H1 (cell line): Measurements from ENCODE around the gene FARS2. TPM values are rescaled to one million over a fixed set of nuclear protein-coding genes. Genes with fewer than 3 reads are reported as not detected.

Experiments
- CTCF ChIA-PET: fragments of 300-600 bp; sonication (Branson Sonifier 250); formaldehyde crosslinking; loops from one replicate; lab custom pipeline; 2021; ENCODE audit not compliant: partially characterized antibody; lab: Charles Lee
- POLR2A ChIA-PET: fragments of 300-600 bp; sonication (Branson Sonifier 250); formaldehyde crosslinking; loops from one replicate; lab custom pipeline; 2021; ENCODE audit warnings: inconsistent platforms; ENCODE audit not compliant: partially characterized antibody; lab: Charles Lee
- DNase-seq, 2 experiments: peaks; one replicate each; pipeline versions ENCODE4 v3.0.0 to v3.0.0-alpha.2; 2010 to 2022; ENCODE audit warnings: low spot score in 2 of 2, low read depth in 1 of 2, mixed read lengths in 1 of 2
- FAIRE-seq: peaks from 2 replicates; lab custom pipeline; 2011; peaks lifted over from hg19 to GRCh38; lab: Jason Lieb, UNC
- H2AFZ ChIP-seq: 2 replicates; pipeline ENCODE4 v1.8.1; 2012; ENCODE audit warnings: low read length, inconsistent platforms
- H2AK5ac ChIP-seq: 2 replicates; pipeline ENCODE4 v1.6.1; 2013; ENCODE audit warnings: low read depth, low read length
- H2BK120ac ChIP-seq: replicated peaks from 2 replicates; pipeline ENCODE3; 2013; ENCODE audit warnings: low read depth, low read length, inconsistent platforms
- H2BK12ac ChIP-seq: 2 replicates; pipeline ENCODE4 v1.6.1; 2013; ENCODE audit warnings: low read depth, low read length
- H2BK15ac ChIP-seq: 2 replicates; pipeline ENCODE4 v1.6.1; 2013; ENCODE audit warnings: low read length
- H2BK20ac ChIP-seq: 2 replicates; pipeline ENCODE4 v1.6.1; 2013; ENCODE audit warnings: low read length
- H2BK5ac ChIP-seq: 2 replicates; pipeline ENCODE4 v1.6.1; 2013; ENCODE audit warnings: low read depth, low read length
- H3K14ac ChIP-seq: 2 replicates; pipeline ENCODE4 v1.6.1; 2013; ENCODE audit warnings: inconsistent platforms; ENCODE audit not compliant: insufficient read length
- H3K18ac ChIP-seq: 2 replicates; pipeline ENCODE4 v1.6.1; 2013; ENCODE audit warnings: low read length; ENCODE audit errors: extremely low read depth
- H3K23ac ChIP-seq: 2 replicates; pipeline ENCODE4 v1.6.1; 2013; ENCODE audit warnings: inconsistent platforms; ENCODE audit not compliant: insufficient read length
- H3K23me2 ChIP-seq: 2 replicates; pipeline ENCODE4 v1.6.1; 2013; ENCODE audit warnings: low read depth, low read length
- H3K27ac ChIP-seq: 2 replicates; pipeline ENCODE4 v1.6.1; 2011; ENCODE audit warnings: low read depth, low read length, inconsistent platforms
- H3K27me3 ChIP-seq, 4 experiments: replicated peaks in 1 of 4; 1 replicate in 1 of 4; 2 replicates in 3 of 4; pipeline versions ENCODE4 v1.6.1 to v1.8.1; 2011 to 2013; ENCODE audit warnings: low read length in 3 of 4, mild to moderate bottlenecking in 3 of 4, inconsistent platforms in 2 of 4, mixed read lengths in 2 of 4, moderate library complexity in 1 of 4; ENCODE audit not compliant: control insufficient read depth in 3 of 4, insufficient read depth in 3 of 4; ENCODE audit errors: extremely low read depth in 1 of 4
- H3K36me3 ChIP-seq, 4 experiments: 2 replicates each; pipeline versions ENCODE4 v1.6.1 to v1.8.1; 2011 to 2013; ENCODE audit warnings: mild to moderate bottlenecking in 4 of 4, low read length in 3 of 4, moderate library complexity in 2 of 4, control low read depth in 1 of 4, inconsistent platforms in 1 of 4; ENCODE audit not compliant: insufficient read depth in 4 of 4, control insufficient read depth in 2 of 4
- H3K4ac ChIP-seq: replicated peaks from 2 replicates; pipeline ENCODE3; 2013; ENCODE audit warnings: low read length, low read depth, mixed read lengths, inconsistent platforms; ENCODE audit not compliant: insufficient read length
- H3K4me1 ChIP-seq, 4 experiments: replicated peaks in 1 of 4; 1 replicate in 1 of 4; 2 replicates in 3 of 4; pipeline versions ENCODE4 v1.6.1 to v1.8.1; 2011 to 2013; ENCODE audit warnings: low read length in 3 of 4, inconsistent platforms in 2 of 4, mixed read lengths in 1 of 4; ENCODE audit not compliant: insufficient read depth in 4 of 4, control insufficient read depth in 3 of 4
- H3K4me2 ChIP-seq, 2 experiments: 2 replicates each; pipeline versions ENCODE4 v1.6.1 to v1.8.1; 2011 to 2013; ENCODE audit warnings: low read depth in 2 of 2, low read length in 2 of 2, control low read depth in 1 of 2, inconsistent platforms in 1 of 2, mild to moderate bottlenecking in 1 of 2; ENCODE audit not compliant: insufficient read depth in 1 of 2
- H3K4me3 ChIP-seq, 4 experiments: fragments of 200-600, 300-600 bp in 1 of 4; sonication (generic), shearing (Covaris generic), sonication (Bioruptor Twin) in 1 of 4; 2 replicates each; pipeline versions ENCODE4 v1.5.1 to v1.8.1; 2011 to 2016; ENCODE audit warnings: low read length in 4 of 4, low read depth in 3 of 4, control low read depth in 2 of 4, inconsistent platforms in 2 of 4, mild to moderate bottlenecking in 2 of 4, mixed read lengths in 1 of 4, moderate library complexity in 1 of 4; ENCODE audit not compliant: insufficient read depth in 2 of 4; ENCODE audit errors: extremely low read depth in 1 of 4
- H3K56ac ChIP-seq: replicated peaks from 2 replicates; pipeline ENCODE3; 2013; ENCODE audit warnings: low read depth, mild to moderate bottlenecking, mixed read lengths, low read length, inconsistent platforms; ENCODE audit not compliant: insufficient read length
- H3K79me1 ChIP-seq: 2 replicates; pipeline ENCODE4 v1.6.1; 2013; ENCODE audit warnings: low read depth, low read length, control low read depth
- H3K79me2 ChIP-seq, 2 experiments: 2 replicates each; pipeline versions ENCODE4 v1.6.1 to v1.8.1; 2012 to 2013; ENCODE audit warnings: low read length in 2 of 2, mild to moderate bottlenecking in 2 of 2, inconsistent platforms in 1 of 2; ENCODE audit not compliant: insufficient read depth in 2 of 2, control insufficient read depth in 1 of 2
- H3K9ac ChIP-seq, 4 experiments: replicated peaks in 1 of 4; 1 replicate in 1 of 4; 2 replicates in 3 of 4; pipeline versions ENCODE4 v1.6.1 to v1.8.1; 2011 to 2013; ENCODE audit warnings: low read depth in 3 of 4, low read length in 3 of 4, control low read depth in 2 of 4, mild to moderate bottlenecking in 2 of 4, moderate library complexity in 2 of 4, inconsistent platforms in 1 of 4; ENCODE audit errors: extremely low read depth in 1 of 4
- H3K9me3 ChIP-seq, 2 experiments: 2 replicates each; pipeline versions ENCODE4 v1.6.1 to v1.8.1; 2012 to 2013; ENCODE audit warnings: mild to moderate bottlenecking in 2 of 2, moderate library complexity in 2 of 2, control low read depth in 1 of 2, inconsistent platforms in 1 of 2, low read depth in 1 of 2, low read length in 1 of 2, mixed read lengths in 1 of 2; ENCODE audit not compliant: insufficient read depth in 2 of 2
- H4K20me1 ChIP-seq, 2 experiments: replicated peaks in 1 of 2; 2 replicates each; pipeline versions ENCODE3 to v1.8.1; 2011 to 2013; ENCODE audit warnings: inconsistent platforms in 2 of 2, low read length in 2 of 2, mild to moderate bottlenecking in 1 of 2; ENCODE audit not compliant: insufficient read depth in 2 of 2, control insufficient read depth in 1 of 2
- H4K5ac ChIP-seq: 2 replicates; pipeline ENCODE4 v1.6.1; 2013; ENCODE audit warnings: low read length, low read depth, mixed read lengths, inconsistent platforms; ENCODE audit not compliant: insufficient read length
- H4K8ac ChIP-seq: 2 replicates; pipeline ENCODE4 v1.8.0; 2013; ENCODE audit warnings: mild to moderate bottlenecking, moderate library complexity, low read length, inconsistent platforms; ENCODE audit not compliant: insufficient read depth; ENCODE audit errors: extremely low read depth
- H4K91ac ChIP-seq: replicated peaks from 2 replicates; pipeline ENCODE3; 2013; ENCODE audit warnings: low read length, mixed read lengths, inconsistent platforms; ENCODE audit not compliant: insufficient read length
- E2F6 ChIP-seq: IDR thresholded peaks from 2 replicates; pipeline ENCODE4 v1.6.1; 2012; ENCODE audit warnings: inconsistent platforms
- EGR1 ChIP-seq: IDR thresholded peaks from 2 replicates; pipeline ENCODE4 v1.6.1; 2011; ENCODE audit warnings: low read depth, low read length, borderline replicate concordance
- EZH2 ChIP-seq: fragments of 200-600 bp; sonication (generic); IDR thresholded peaks from 2 replicates; pipeline ENCODE4 v1.7.1; 2012; ENCODE audit warnings: low read depth, mild to moderate bottlenecking, moderate library complexity, low read length, inconsistent platforms; ENCODE audit not compliant: severe bottlenecking
- GABPA ChIP-seq: IDR thresholded peaks from 2 replicates; pipeline ENCODE4 v1.6.1; 2011; ENCODE audit warnings: mild to moderate bottlenecking, low read length, moderate library complexity, borderline replicate concordance; ENCODE audit not compliant: insufficient read depth
- HDAC6 ChIP-seq: IDR thresholded peaks from one replicate; pipeline ENCODE4 v1.7.1; 2012; ENCODE audit warnings: low read depth, mild to moderate bottlenecking, inconsistent platforms, low read length, moderate library complexity
- RNF2 ChIP-seq: fragments of 200-900, 300-1000 bp; sonication (generic); IDR thresholded peaks from 2 replicates; pipeline ENCODE4 v1.7.1; 2016; ENCODE audit warnings: borderline replicate concordance, low read depth, mild to moderate bottlenecking, antibody characterized with exemption, low read length; ENCODE audit not compliant: poor library complexity, severe bottlenecking; ENCODE audit errors: missing control alignments
- TAF1 ChIP-seq: IDR thresholded peaks from 2 replicates; pipeline ENCODE4 v1.6.1; 2011; ENCODE audit warnings: mild to moderate bottlenecking, low read depth, low read length
- TEAD4 ChIP-seq: IDR thresholded peaks from 2 replicates; pipeline ENCODE4 v1.6.1; 2012; ENCODE audit warnings: low read depth, low read length, inconsistent platforms, mixed read lengths
- WGBS, 2 experiments: shearing (Covaris generic) in 1 of 2; methylation state at CpG; one replicate each; pipeline versions ENCODE4 v1.1.6 to v1.1.7; 2013 to 2015; ENCODE audit warnings: low lambda C conversion rate in 2 of 2, mixed read lengths in 2 of 2, inconsistent platforms in 1 of 2, low coverage in 1 of 2, missing lambda C conversion rate in 1 of 2; ENCODE audit not compliant: insufficient replicate concordance in 2 of 2, insufficient coverage in 1 of 2, insufficient read length in 1 of 2; ENCODE audit errors: extremely low coverage in 1 of 2, missing lambda C conversion rate in 1 of 2; 5-methylcytosine and 5-hydroxymethylcytosine counted together
- polyA plus RNA-seq, 7 experiments: library from polyadenylated mRNA; depleted of rRNA in 3 of 7; stranded (reverse) in 5 of 7; unstranded in 2 of 7; fragments of >200 nt in 5 of 7; fragments of 200-250 nt in 2 of 7; gene quantifications; 1 replicate in 5 of 7; 2 replicates in 1 of 7; 4 replicates in 1 of 7; pipeline versions ENCODE4 v1.2.1 to v1.2.3, GENCODE V29; 2011 to 2013; ENCODE audit warnings: missing spikeins in 2 of 7, mixed read lengths in 2 of 7
- total RNA-seq: library from RNA; stranded (reverse); fragmentation: NEBNext Ultra II Directional; extraction: Animal tissue kit (Norgen Biotek cat#: 25700); gene quantifications from 2 replicates; pipeline ENCODE4 v1.2.1, GENCODE V29; 2021

The FARS2 gene
- total and polyA plus RNA-seq, 2 of the 8 experiments (the other 6 are each of a cell fraction or from before 2014, with no cell fraction given), result 11.7 to 14.4 TPM

- no peak overlapping the region for H3K23ac ChIP-seq
- H3K4me3 ChIP-seq, result no peak overlapping the region
- no peak for FAIRE-seq
- H3K4me1 ChIP-seq, result no peaks in the 10 kb centered on the region; a peak in 1 of 7 replicates
- no peaks in the 10 kb centered on the region for H3K79me1 ChIP-seq
- 90% methylated on average over 5 of the region's 5 CpGs; no CpG with 5 or more reads in 1 of the 2 experiments for WGBS, 2 experiments
- H2BK15ac ChIP-seq, result no peak overlapping the region
- H3K4ac ChIP-seq, result no peak overlapping the region
- no peak overlapping the region for H2AK5ac ChIP-seq
- H4K5ac ChIP-seq, result no peak overlapping the region
- H3K27ac ChIP-seq, result no peak overlapping the region
- H4K8ac ChIP-seq, result no peak overlapping the region
- ChIA-PET POLR2A (no interaction called here), CTCF (no interaction called here)
- no peak overlapping the region for H4K91ac ChIP-seq
- no peaks in the 10 kb centered on the region for H4K20me1 ChIP-seq
- no peaks in the 10 kb centered on the region for H3K79me2 ChIP-seq
- H3K9me3 ChIP-seq, result peaks cover 12% of the 10 kb centered on the region in 2 experiments
- DNase-seq, result no peak
- H2BK20ac ChIP-seq, result no peak overlapping the region
- H3K27me3 ChIP-seq, result no peaks in the 10 kb centered on the region
- TF ChIP-seq EGR1 (no peak), TEAD4 (no peak), HDAC6 (no peak), GABPA (no peak), E2F6 (no peak), TAF1 (no peak), RNF2 (no peak), EZH2 (no peak)
- H2BK5ac ChIP-seq, result no peak overlapping the region
- H2BK120ac ChIP-seq, result no peak overlapping the region
- H2BK12ac ChIP-seq, result no peak overlapping the region
- no peaks in the 10 kb centered on the region; a peak in 1 of 8 replicates for H3K36me3 ChIP-seq
- H3K9ac ChIP-seq, result no peak overlapping the region
- no peak overlapping the region for H3K14ac ChIP-seq
- H3K56ac ChIP-seq, result no peak overlapping the region
- no peak overlapping the region for H3K18ac ChIP-seq
- H3K4me2 ChIP-seq, result no peak overlapping the region
- H2AFZ ChIP-seq, result no peak overlapping the region
- H3K23me2 ChIP-seq, result no peaks in the 10 kb centered on the region; the same call in 1 of the 2 replicates
These were observed 376.4 kb downstream of the FARS2 start for GRCh38 chr6:5637714-5638113.
